Measurements from ENCODE around the gene NFIX.

The NFIX gene

GRCh38 chr19:12967907-12968306 lies 27.4 kb upstream of the NFIX start:
- Histone ChIP-seq H3K27me3 (no peaks in the 10 kb centered on the region), H3K36me3 (no peaks in the 10 kb centered on the region), H3K27ac (no peak overlapping the region), H3K9me3 (no peaks in the 10 kb centered on the region), H3K4me3 (ENCODE audit: low read depth in 1 of 2, low read length in 1 of 2) (no peak overlapping the region), H3K4me1 (ENCODE audit: control insufficient read depth in 1 of 2, insufficient read depth in 1 of 2, low read depth in 1 of 2, low read length in 1 of 2) (peaks cover 7 to 8% of the 10 kb centered on the region in 2 experiments)
- TF ChIP-seq CTCF (IDR thresholded peaks at IDR 0.05) = no peak

- TF ChIP-seq CTCF (IDR thresholded peaks at IDR 0.05) = no peak
- no peaks in the 10 kb centered on the region for H3K27me3 ChIP-seq
- H3K9me3 ChIP-seq = no peaks in the 10 kb centered on the region
- H3K4me1 ChIP-seq (ENCODE audit: control insufficient read depth in 1 of 2, insufficient read depth in 1 of 2, low read depth in 1 of 2, low read length in 1 of 2) = peaks cover 7 to 8% of the 10 kb centered on the region in 2 experiments
- H3K36me3 ChIP-seq = no peaks in the 10 kb centered on the region
- no peak within 1 kb of the TSS for H3K4me3 ChIP-seq (ENCODE audit: low read depth in 1 of 2, low read length in 1 of 2)
- no peak within 1 kb of the TSS for H3K27ac ChIP-seq
Measured at GRCh38 chr19:12969292-12969988, 25.8 kb upstream of the NFIX start, which contains the start of gene DAND5. TSS of gene DAND5 (plus strand) at chr19:12969576. CDS start at chr19:12969661, 85 bp downstream.

- Histone ChIP-seq H3K36me3 (no peaks in the 10 kb centered on the region), H3K4me3 (ENCODE audit: low read depth in 1 of 2, low read length in 1 of 2) (no peak overlapping the region), H3K9me3 (no peaks in the 10 kb centered on the region), H3K4me1 (ENCODE audit: control insufficient read depth in 1 of 2, insufficient read depth in 1 of 2, low read depth in 1 of 2, low read length in 1 of 2) (peaks cover 3% of the 10 kb centered on the region in 2 experiments), H3K27ac (no peak overlapping the region), H3K27me3 (peaks cover 8% of the 10 kb centered on the region)
- no peak for TF ChIP-seq CTCF (IDR thresholded peaks at IDR 0.05)
Measured at GRCh38 chr19:12970070-12970820, 25.0 kb upstream of the NFIX start.

GRCh38 chr19:12973236-12973635 lies 22.0 kb upstream of the NFIX start:
- H3K27me3 ChIP-seq = peaks cover 10% of the 10 kb centered on the region
- H3K27ac ChIP-seq = no peak overlapping the region
- no peak for TF ChIP-seq CTCF (IDR thresholded peaks at IDR 0.05)
- H3K36me3 ChIP-seq = no peaks in the 10 kb centered on the region
- H3K4me3 ChIP-seq (ENCODE audit: low read depth in 1 of 2, low read length in 1 of 2) = no peak overlapping the region
- H3K4me1 ChIP-seq (ENCODE audit: control insufficient read depth in 1 of 2, insufficient read depth in 1 of 2, low read depth in 1 of 2, low read length in 1 of 2) = no peaks in the 10 kb centered on the region
- H3K9me3 ChIP-seq = no peaks in the 10 kb centered on the region

- H3K36me3 ChIP-seq = no peaks in the 10 kb centered on the region
- peaks cover 10% of the 10 kb centered on the region for H3K27me3 ChIP-seq
- H3K4me3 ChIP-seq (ENCODE audit: low read depth in 1 of 2, low read length in 1 of 2) = no peak overlapping the region
- no peaks in the 10 kb centered on the region for H3K4me1 ChIP-seq (ENCODE audit: control insufficient read depth in 1 of 2, insufficient read depth in 1 of 2, low read depth in 1 of 2, low read length in 1 of 2)
- no peak for TF ChIP-seq CTCF (IDR thresholded peaks at IDR 0.05)
- H3K9me3 ChIP-seq = no peaks in the 10 kb centered on the region
- no peak overlapping the region for H3K27ac ChIP-seq
Measured at GRCh38 chr19:12974301-12975220, 20.7 kb upstream of the NFIX start.
